Peyer's patch (tissue), 4 donors: ENCODE measurements around the gene PFDN6. TPM values are rescaled to one million over a fixed set of nuclear protein-coding genes. Genes with fewer than 3 reads are reported as not detected.
"Not testable (repeated sequence)": the region's sequence is repeated elsewhere in the genome, so short reads cannot be mapped to it uniquely, and the experiment has no call there.

Experiments used
- DNase-seq, 3 donors: peaks; one replicate each; pipeline ENCODE4 v3.0.0-alpha.2; 2017 to 2019
- H3K27ac ChIP-seq, 4 donors: fragments of 200-600 bp; sonication (generic); one replicate each; pipeline ENCODE4 v1.5.1; 2016 to 2019
- H3K27me3 ChIP-seq, 2 donors: fragments of 200-600 bp; sonication (generic); one replicate each; pipeline ENCODE4 v1.5.1; 2019
- H3K36me3 ChIP-seq, 3 donors: fragments of 200-600 bp; sonication (generic); one replicate each; pipeline ENCODE4 v1.5.1; 2016 to 2019
- H3K4me1 ChIP-seq, 4 donors: fragments of 200-600 bp; sonication (generic); one replicate each; pipeline ENCODE4 v1.5.1; 2016 to 2019
- H3K4me3 ChIP-seq, 4 donors: fragments of 200-600 bp; sonication (generic); 1 replicate in 3 of 4; 2 replicates in 1 of 4; pipeline ENCODE4 v1.5.1; 2016 to 2019; ENCODE audit warnings: mild to moderate bottlenecking in 1 of 4
- H3K9me3 ChIP-seq, 4 donors: fragments of 200-600 bp; sonication (generic); one replicate each; pipeline ENCODE4 v1.5.1; 2016 to 2019; ENCODE audit warnings: mild to moderate bottlenecking in 1 of 4
- POLR2A ChIP-seq, 2 donors: fragments of 450-650 bp; IDR thresholded peaks; one replicate each; pipeline ENCODE4 v1.5.1; 2017; ENCODE audit warnings: antibody characterized with exemption in 2 of 2, mild to moderate bottlenecking in 2 of 2, moderate library complexity in 2 of 2
- total RNA-seq, 4 donors: library from RNA; depleted of rRNA; stranded (reverse); fragments of >200 nt; gene quantifications; one replicate each; pipeline ENCODE4 v1.1.0, GENCODE V29; 2016
- TF ChIP-seq, protein P1 (sequence below), 6 experiments: fragments of 450-650 bp in 4 of 6; fragments of 200-600 bp in 2 of 6; sonication (generic) in 1 of 6; IDR thresholded peaks; one replicate each; pipeline ENCODE4 v1.5.1; 2017 to 2019; ENCODE audit warnings: antibody characterized with exemption in 6 of 6, mild to moderate bottlenecking in 3 of 6, moderate library complexity in 1 of 6

The PFDN6 gene
- total RNA-seq, 4 donors from 2014 or later, result 12.4 to 24.8 (median 14.4) TPM

DNA sequence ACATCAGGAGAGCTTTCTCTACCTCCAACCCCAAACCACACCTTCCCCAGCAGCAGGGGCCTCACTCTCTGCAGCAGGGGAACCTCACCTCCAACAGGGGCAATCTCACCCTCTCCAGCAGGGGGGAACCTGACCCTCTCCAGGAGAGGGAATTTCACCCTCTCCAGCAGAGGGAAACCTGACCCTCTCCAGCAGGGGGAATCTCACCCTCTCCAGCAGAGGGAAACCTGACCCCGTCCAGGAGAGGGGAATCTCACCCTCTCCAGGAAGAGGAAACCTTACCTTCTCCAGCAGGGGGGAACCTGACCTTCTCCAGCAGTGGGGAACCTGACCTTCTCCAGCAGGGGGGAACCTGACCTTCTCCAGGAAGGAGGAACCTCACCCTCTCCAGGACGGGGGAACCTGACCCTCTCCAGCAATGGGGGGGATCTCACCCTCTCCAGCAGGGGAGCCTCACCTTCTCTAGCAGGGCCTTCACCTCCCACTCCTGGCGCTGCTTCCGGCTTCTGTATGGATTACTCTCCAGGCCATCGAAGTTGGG lies 9.4 kb upstream of the PFDN6 start:
- H3K36me3 ChIP-seq, result peaks cover 0 to 42% (median 0%) of the 10 kb centered on the region in 3 donors
- peaks cover 0 to 30% (median 10%) of the 10 kb centered on the region in 4 donors for H3K4me1 ChIP-seq
- DNase-seq, result no peak
- H3K9me3 ChIP-seq, result no peaks in the 10 kb centered on the region
- no peak overlapping the region for H3K4me3 ChIP-seq
- H3K27me3 ChIP-seq, result no peaks in the 10 kb centered on the region
- H3K27ac ChIP-seq, result no peak overlapping the region
- TF ChIP-seq, protein P1, sequence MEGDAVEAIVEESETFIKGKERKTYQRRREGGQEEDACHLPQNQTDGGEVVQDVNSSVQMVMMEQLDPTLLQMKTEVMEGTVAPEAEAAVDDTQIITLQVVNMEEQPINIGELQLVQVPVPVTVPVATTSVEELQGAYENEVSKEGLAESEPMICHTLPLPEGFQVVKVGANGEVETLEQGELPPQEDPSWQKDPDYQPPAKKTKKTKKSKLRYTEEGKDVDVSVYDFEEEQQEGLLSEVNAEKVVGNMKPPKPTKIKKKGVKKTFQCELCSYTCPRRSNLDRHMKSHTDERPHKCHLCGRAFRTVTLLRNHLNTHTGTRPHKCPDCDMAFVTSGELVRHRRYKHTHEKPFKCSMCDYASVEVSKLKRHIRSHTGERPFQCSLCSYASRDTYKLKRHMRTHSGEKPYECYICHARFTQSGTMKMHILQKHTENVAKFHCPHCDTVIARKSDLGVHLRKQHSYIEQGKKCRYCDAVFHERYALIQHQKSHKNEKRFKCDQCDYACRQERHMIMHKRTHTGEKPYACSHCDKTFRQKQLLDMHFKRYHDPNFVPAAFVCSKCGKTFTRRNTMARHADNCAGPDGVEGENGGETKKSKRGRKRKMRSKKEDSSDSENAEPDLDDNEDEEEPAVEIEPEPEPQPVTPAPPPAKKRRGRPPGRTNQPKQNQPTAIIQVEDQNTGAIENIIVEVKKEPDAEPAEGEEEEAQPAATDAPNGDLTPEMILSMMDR (IDR thresholded peaks at IDR 0.05), result peak in 5 of 6 experiments; percentile 14 to 47 (median 40)
- no peak for TF ChIP-seq POLR2A (IDR thresholded peaks at IDR 0.05)

DNA sequence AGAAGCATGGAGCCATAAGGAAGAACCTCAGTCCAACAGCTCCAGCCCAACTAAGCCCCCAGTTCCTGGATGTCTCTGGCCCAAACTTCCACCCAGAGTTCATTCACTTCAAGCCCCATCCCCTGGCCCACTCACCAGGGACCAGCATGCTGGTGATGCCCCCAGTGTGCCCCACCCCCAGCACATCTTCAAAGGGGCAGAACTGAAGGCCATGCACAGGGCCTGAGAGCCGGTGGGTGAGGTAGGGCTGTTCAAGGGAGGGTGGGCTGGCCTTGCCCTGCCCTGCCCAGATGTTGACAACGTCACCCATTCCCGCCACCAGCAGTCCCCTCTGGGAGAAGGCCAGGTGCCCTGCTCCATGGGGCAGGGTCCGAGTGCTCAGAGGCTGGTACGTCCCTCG lies 8.9 kb upstream of the PFDN6 start:
- no peak for DNase-seq
- Histone ChIP-seq H3K9me3 (no peaks in the 10 kb centered on the region), H3K4me3 (no peak overlapping the region), H3K27ac (no peak overlapping the region), H3K4me1 (peaks cover 0 to 25% (median 10%) of the 10 kb centered on the region in 4 donors), H3K36me3 (peaks cover 0 to 42% (median 0%) of the 10 kb centered on the region in 3 donors), H3K27me3 (no peaks in the 10 kb centered on the region)
- TF ChIP-seq, protein P1 (IDR thresholded peaks at IDR 0.05), result no peak
- TF ChIP-seq POLR2A (IDR thresholded peaks at IDR 0.05), result no peak

DNA sequence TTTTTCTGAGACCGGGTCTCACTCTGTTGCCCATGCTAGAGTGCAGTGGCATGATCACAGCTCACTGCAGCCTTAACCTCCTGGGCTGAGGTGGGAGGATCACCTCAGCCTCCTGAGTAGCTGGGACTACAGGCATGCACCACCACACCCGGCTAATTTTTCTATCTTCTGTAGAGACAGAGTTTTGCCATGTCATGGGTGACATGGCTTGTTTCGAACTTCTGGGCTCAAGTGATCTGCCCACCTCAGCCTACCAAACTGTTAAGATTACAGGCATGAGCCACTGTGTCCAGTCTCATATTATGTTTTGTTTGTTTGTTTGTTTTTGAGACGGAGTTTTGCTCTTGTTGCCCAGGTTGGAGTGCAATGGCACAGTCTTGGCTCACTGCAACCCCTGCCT lies 4.2 kb upstream of the PFDN6 start:
- H3K4me3 ChIP-seq, H3K9me3 ChIP-seq, H3K27ac ChIP-seq, DNase-seq, H3K27me3 ChIP-seq: not testable (repeated sequence)
- Histone ChIP-seq H3K4me1 (peaks cover 2 to 14% (median 9%) of the 10 kb centered on the region in 4 donors), H3K36me3 (peaks cover 0 to 45% (median 0%) of the 10 kb centered on the region in 3 donors)

DNA sequence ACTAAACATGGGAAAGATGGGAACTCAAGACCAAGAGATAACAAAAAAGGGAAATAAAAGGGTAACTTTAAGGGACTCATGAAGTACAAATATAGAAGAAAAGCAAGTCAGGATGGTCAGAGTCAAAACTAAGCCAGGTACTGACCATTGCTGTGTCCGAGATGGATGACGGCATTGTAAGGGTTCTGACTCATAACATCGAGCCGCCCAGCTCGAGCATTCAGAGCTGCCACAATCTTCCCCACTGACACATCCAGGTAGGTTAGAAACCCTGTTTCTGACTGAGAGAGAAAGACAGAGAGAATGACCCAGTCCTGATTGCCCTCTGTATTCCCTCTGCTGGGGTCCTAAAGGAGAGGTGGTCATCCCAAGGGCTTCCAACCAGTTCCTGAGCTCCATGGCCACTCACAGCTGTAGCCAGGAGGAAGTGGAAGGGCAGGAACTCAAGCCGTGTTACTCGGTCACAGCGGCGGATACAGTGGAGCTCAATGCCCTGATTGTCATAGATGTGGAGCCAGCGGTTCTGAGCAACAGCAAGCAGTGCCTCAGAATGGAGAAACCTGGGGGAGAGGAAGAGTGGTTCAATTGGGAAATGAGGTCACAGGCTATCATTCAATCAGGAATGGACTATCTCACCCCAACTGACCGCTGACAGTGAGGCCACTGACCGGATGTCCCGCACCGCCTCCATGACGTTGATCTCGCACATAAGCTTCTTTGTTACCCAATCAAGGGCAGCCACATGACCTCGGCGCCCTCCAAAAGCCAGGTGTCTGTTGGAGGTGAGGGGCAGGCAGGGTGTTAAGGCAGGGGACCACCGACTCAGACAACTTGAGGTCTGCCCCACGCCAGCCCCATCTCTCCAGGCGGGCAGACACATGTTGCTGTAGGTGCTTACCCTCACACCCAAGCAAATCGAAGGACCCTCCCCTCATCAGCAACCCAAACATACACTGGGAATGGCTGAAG lies 2.2 kb upstream of the PFDN6 start:
- no peak for DNase-seq
- Histone ChIP-seq H3K4me1 (peaks cover 5 to 20% (median 11%) of the 10 kb centered on the region in 4 donors), H3K9me3 (no peaks in the 10 kb centered on the region), H3K27ac (no peak overlapping the region), H3K27me3 (no peaks in the 10 kb centered on the region), H3K36me3 (peaks cover 0 to 50% (median 0%) of the 10 kb centered on the region in 3 donors), H3K4me3 (no peak overlapping the region)
- TF ChIP-seq, protein P1 (IDR thresholded peaks at IDR 0.05), result no peak
- TF ChIP-seq POLR2A (IDR thresholded peaks at IDR 0.05), result no peak

DNA sequence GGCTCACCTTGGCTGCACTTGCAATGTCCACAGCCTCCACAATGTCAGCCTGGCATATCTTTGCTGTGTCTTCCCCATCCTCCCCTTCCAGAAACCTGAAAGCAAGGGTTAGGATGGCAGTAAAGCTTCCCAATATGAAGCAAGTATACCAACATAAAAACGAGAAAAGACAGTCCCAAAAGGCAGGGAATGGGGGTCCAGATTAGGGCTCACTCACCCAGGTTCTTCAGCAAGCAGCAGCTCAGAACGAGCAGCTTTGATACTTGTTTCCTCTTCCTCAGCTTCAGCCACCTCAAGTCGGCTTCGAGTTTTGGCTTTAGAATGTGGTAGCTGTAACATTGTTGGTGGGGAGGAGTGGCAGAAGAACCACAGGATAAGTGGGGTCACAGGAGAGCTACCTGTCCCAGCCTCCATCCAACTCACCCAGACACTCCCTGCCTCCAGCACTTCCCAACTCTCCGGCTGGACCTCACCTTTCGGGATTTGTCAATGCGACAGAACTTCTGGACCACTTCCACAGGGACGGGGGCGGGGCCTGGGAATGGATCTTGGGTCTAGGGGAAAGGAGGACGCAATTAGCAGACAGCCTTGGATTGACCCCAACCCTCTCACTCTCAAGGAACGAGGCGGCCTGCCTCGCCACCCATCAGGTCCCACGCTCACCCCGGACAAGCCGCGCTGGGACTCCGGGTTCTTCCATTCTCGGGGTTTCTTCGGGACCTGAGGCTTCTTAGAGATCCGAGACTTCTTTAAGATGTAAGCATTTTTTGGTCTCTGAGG lies 1.1 kb upstream of the PFDN6 start:
- peaks cover 0 to 60% (median 0%) of the 10 kb centered on the region in 3 donors for H3K36me3 ChIP-seq
- H3K4me3 ChIP-seq, result peak overlapping the region; percentile 66 to 86 (median 70)
- no peak for TF ChIP-seq POLR2A (IDR thresholded peaks at IDR 0.05)
- TF ChIP-seq, protein P1 (IDR thresholded peaks at IDR 0.05), result no peak
- DNase-seq, result no peak
- H3K4me1 ChIP-seq, result peaks cover 5 to 20% (median 11%) of the 10 kb centered on the region in 4 donors
- no peaks in the 10 kb centered on the region for H3K27me3 ChIP-seq
- peak overlapping the region in 3 of 4 donors; percentile 60 to 80 (median 71) for H3K27ac ChIP-seq
- H3K9me3 ChIP-seq, result no peaks in the 10 kb centered on the region
